K562 (cell line): ENCODE data around the gene TMED6. TPM values are rescaled to one million over a fixed set of nuclear protein-coding genes. Genes with fewer than 3 reads are reported as not detected.

Experiments
- BRF1 ChIP-seq: IDR thresholded peaks from 3 replicates; pipeline ENCODE4 v1.6.1; 2011; ENCODE audit warnings: borderline replicate concordance, mild to moderate bottlenecking; ENCODE audit not compliant: insufficient read length; ENCODE audit errors: extremely low read depth
- ETS2 ChIP-seq: IDR thresholded peaks from 2 replicates; pipeline ENCODE4 v1.6.1; 2016; ENCODE audit warnings: borderline replicate concordance, missing genetic modification characterization, mild to moderate bottlenecking, moderate library complexity, missing compliant biosample characterization; ENCODE audit not compliant: poor library complexity, severe bottlenecking
- FOXP1 ChIP-seq: sonication (generic); formaldehyde crosslinking; IDR thresholded peaks from 2 replicates; pipeline ENCODE4 v1.8.0; 2022; ENCODE audit warnings: mild to moderate bottlenecking, missing genetic modification reagents
- HLTF ChIP-seq: fragments of 450-650 bp; IDR thresholded peaks from 2 replicates; pipeline ENCODE4 v1.6.1; 2016
- JUNB ChIP-seq: fragments of 450-650 bp; formaldehyde crosslinking; conservative IDR thresholded peaks from 2 replicates; pipeline ENCODE4 v1.4.0; 2020; ENCODE audit warnings: mild to moderate bottlenecking
- NCOA1 ChIP-seq: fragments of 450-650 bp; IDR thresholded peaks from 2 replicates; pipeline ENCODE4 v1.6.1; 2016; ENCODE audit warnings: low read depth
- NFIX ChIP-seq: fragments of 250-450 bp; sonication (Bioruptor Pico); IDR thresholded peaks from 2 replicates; pipeline ENCODE4 v1.4.0; 2020; ENCODE audit warnings: low read depth, mild to moderate bottlenecking, moderate library complexity
- NR1H2 ChIP-seq: sonication (generic); formaldehyde crosslinking; IDR thresholded peaks from 2 replicates; pipeline ENCODE4 v1.4.0; 2020; ENCODE audit warnings: mild to moderate bottlenecking, missing genetic modification reagents
- OTX1 ChIP-seq: fragments of 450-650 bp; formaldehyde crosslinking; IDR thresholded peaks from 2 replicates; pipeline ENCODE4 v1.4.0; 2022; ENCODE audit warnings: mild to moderate bottlenecking
- SRSF7 ChIP-seq: fragments of 200-400 bp; formaldehyde crosslinking; optimal IDR thresholded peaks from 2 replicates; pipeline ENCODE3; 2017; ENCODE audit warnings: mild to moderate bottlenecking, low read depth, low read length
- ZBTB1 ChIP-seq: sonication (generic); formaldehyde crosslinking; IDR thresholded peaks from 2 replicates; pipeline ENCODE4 v1.8.1; 2023; ENCODE audit warnings: missing genetic modification reagents, low read depth, mild to moderate bottlenecking, borderline replicate concordance
- ZNF140 ChIP-seq: fragments of 250-450 bp; sonication (Bioruptor Pico); IDR thresholded peaks from 2 replicates; pipeline ENCODE4 v1.8.0; 2021; ENCODE audit warnings: moderate library complexity, mild to moderate bottlenecking, inconsistent platforms
- ZNF584 ChIP-seq: fragments of 200-800 bp; sonication (Bioruptor generic); IDR thresholded peaks from 2 replicates; pipeline ENCODE4 v1.6.1; 2016; ENCODE audit warnings: low read depth, mild to moderate bottlenecking, missing genetic modification characterization, missing compliant biosample characterization
- ZNF668 ChIP-seq: fragments of 250-450 bp; sonication (Bioruptor Pico); IDR thresholded peaks from 2 replicates; pipeline ENCODE4 v1.8.0; 2022; ENCODE audit warnings: mild to moderate bottlenecking, inconsistent platforms
- polyA plus RNA-seq, 8 experiments: library from polyadenylated mRNA; depleted of rRNA in 4 of 8; stranded (reverse) in 5 of 8; unstranded in 3 of 8; fragments of >200 nt; fragmentation: Nextera tagmentation in 2 of 8; fragmentation: Illumina TruSeq in 1 of 8; extraction: Ambion mirVana in 2 of 8; extraction: Trizol in 1 of 8; gene quantifications; 2 replicates each; pipeline versions ENCODE4 v1.2.1 to v1.2.3, GENCODE V29; 2011 to 2014; ENCODE audit warnings: inconsistent platforms in 1 of 8, missing spikeins in 1 of 8
- total RNA-seq, 7 experiments: library from RNA; depleted of rRNA in 6 of 7; stranded (reverse); fragments of >200 nt in 6 of 7; fragmentation: Illumina TruSeq in 2 of 7; extraction: Trizol in 2 of 7; gene quantifications; 2 replicates each; pipeline versions ENCODE4 v1.2.1 to v1.2.3, GENCODE V29; 2011 to 2021; ENCODE audit warnings: low replicate concordance in 1 of 7
- TF ChIP-seq, protein P1 (sequence below): fragments of 450-650 bp; IDR thresholded peaks from 2 replicates; pipeline ENCODE4 v1.6.1; 2018; ENCODE audit warnings: mild to moderate bottlenecking, low read depth; ENCODE audit not compliant: partially characterized antibody
- TF ChIP-seq, protein P2 (sequence below): fragments of 250-450 bp; sonication (Bioruptor Pico); IDR thresholded peaks from 2 replicates; pipeline ENCODE4 v1.9.0; 2021; ENCODE audit warnings: mild to moderate bottlenecking, inconsistent platforms
- TF ChIP-seq, protein P3 (sequence below), 2 experiments: fragments of 200-800 bp in 1 of 2; sonication (Bioruptor generic) in 1 of 2; sonication (generic) in 1 of 2; formaldehyde crosslinking in 1 of 2; IDR thresholded peaks in 1 of 2; conservative IDR thresholded peaks in 1 of 2; 2 replicates each; pipeline versions ENCODE4 v1.5.0 to v1.6.1; 2016 to 2020; ENCODE audit warnings: missing compliant biosample characterization in 1 of 2, missing genetic modification characterization in 1 of 2, missing genetic modification reagents in 1 of 2
- TF ChIP-seq, protein P4 (sequence below): sonication (generic); formaldehyde crosslinking; IDR thresholded peaks from 2 replicates; pipeline ENCODE4 v1.8.1; 2023; ENCODE audit warnings: mild to moderate bottlenecking, missing genetic modification reagents, moderate library complexity
- TF ChIP-seq, protein P5 (sequence below): fragments of 250-450 bp; sonication (Bioruptor Pico); IDR thresholded peaks from 2 replicates; pipeline ENCODE4 v1.8.0; 2021; ENCODE audit warnings: borderline replicate concordance, mild to moderate bottlenecking, moderate library complexity; ENCODE audit not compliant: poor library complexity, severe bottlenecking

The TMED6 gene
- total and polyA plus RNA-seq, 9 of the 15 experiments (the other 6 are each of a cell fraction or from before 2014, with no cell fraction given), result 0.14 to 0.45 (median 0.25) TPM; not detected in 2

DNA sequence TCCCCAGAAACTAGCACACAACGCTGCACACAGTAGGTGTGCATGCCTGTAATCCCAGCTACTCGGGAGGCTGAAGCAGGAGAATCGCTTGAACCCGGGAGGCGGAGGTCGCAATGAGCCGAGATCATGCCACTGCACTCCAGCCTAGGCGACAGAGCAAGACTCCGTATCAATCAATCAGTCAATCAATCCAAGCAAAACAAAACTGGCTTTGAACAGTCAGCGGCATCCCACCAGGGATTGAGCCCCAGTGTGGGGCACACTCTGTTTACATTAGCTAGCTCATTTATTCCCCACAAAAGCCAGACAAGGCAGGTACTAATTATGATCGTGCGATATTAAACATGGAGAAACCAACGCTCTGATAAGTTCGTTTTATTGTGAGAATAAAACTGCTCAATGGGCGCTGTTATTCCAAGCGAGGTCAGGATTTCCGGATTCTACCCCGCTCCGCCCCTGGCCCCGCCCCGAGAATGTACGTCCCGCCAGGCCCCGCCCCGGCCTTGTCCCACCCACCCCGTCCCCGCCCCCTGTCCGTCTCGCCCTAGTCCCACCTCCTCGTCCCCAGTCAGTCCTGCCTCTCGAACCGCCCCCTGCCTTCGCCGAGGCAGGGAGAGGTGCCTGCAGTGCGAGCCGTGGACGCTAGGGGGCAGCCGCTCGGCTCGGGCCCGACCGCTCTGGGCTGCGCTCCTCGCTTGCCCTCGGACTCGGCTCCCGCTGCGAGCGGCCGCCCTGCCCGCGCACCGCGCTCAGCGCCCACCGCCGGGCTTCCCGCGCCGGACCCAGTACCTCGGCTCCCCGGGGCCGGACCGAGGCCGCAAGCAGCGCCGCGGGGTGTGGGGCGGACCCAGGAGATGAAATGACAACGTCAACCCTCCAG, 40.7 kb downstream of the TMED6 start, which contains the start of gene VPS4A (continued):
- TF ChIP-seq BRF1 (no peak), ZBTB1 (no peak), NR1H2 (CRISPR knock-in tag) (no peak), ZNF668 (CRISPR knock-in tag) (no peak), ZNF584 (CRISPR knock-in tag) (no peak), ZNF140 (CRISPR knock-in tag) (no peak), FOXP1 (CRISPR knock-in tag) (peak; percentile 84; the same call in 1 of the 2 replicates), SRSF7 (no peak), NCOA1 (no peak), NFIX (CRISPR knock-in tag) (no peak), JUNB (CRISPR knock-in tag) (no peak), ETS2 (tag) (no peak), OTX1 (CRISPR knock-in tag) (no peak), HLTF (no peak)
- TF ChIP-seq, protein P1, sequence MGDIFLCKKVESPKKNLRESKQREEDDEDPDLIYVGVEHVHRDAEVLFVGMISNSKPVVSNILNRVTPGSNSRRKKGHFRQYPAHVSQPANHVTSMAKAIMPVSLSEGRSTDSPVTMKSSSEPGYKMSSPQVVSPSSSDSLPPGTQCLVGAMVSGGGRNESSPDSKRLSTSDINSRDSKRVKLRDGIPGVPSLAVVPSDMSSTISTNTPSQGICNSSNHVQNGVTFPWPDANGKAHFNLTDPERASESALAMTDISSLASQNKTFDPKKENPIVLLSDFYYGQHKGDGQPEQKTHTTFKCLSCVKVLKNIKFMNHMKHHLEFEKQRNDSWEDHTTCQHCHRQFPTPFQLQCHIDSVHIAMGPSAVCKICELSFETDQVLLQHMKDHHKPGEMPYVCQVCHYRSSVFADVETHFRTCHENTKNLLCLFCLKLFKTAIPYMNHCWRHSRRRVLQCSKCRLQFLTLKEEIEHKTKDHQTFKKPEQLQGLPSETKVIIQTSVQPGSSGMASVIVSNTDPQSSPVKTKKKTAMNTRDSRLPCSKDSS, result peak; percentile 3
- TF ChIP-seq, protein P2, sequence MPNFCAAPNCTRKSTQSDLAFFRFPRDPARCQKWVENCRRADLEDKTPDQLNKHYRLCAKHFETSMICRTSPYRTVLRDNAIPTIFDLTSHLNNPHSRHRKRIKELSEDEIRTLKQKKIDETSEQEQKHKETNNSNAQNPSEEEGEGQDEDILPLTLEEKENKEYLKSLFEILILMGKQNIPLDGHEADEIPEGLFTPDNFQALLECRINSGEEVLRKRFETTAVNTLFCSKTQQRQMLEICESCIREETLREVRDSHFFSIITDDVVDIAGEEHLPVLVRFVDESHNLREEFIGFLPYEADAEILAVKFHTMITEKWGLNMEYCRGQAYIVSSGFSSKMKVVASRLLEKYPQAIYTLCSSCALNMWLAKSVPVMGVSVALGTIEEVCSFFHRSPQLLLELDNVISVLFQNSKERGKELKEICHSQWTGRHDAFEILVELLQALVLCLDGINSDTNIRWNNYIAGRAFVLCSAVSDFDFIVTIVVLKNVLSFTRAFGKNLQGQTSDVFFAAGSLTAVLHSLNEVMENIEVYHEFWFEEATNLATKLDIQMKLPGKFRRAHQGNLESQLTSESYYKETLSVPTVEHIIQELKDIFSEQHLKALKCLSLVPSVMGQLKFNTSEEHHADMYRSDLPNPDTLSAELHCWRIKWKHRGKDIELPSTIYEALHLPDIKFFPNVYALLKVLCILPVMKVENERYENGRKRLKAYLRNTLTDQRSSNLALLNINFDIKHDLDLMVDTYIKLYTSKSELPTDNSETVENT (CRISPR knock-in tag), result peak; percentile 97
- TF ChIP-seq, protein P3, sequence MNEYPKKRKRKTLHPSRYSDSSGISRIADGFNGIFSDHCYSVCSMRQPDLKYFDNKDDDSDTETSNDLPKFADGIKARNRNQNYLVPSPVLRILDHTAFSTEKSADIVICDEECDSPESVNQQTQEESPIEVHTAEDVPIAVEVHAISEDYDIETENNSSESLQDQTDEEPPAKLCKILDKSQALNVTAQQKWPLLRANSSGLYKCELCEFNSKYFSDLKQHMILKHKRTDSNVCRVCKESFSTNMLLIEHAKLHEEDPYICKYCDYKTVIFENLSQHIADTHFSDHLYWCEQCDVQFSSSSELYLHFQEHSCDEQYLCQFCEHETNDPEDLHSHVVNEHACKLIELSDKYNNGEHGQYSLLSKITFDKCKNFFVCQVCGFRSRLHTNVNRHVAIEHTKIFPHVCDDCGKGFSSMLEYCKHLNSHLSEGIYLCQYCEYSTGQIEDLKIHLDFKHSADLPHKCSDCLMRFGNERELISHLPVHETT (CRISPR knock-in tag; conservative IDR thresholded peaks at IDR 0.05 in 1 of 2, IDR thresholded peaks at IDR 0.05 in 1 of 2), result peak in 1 of 2 experiments; percentile 55; a peak in 2 of 4 replicates
- TF ChIP-seq, protein P4, sequence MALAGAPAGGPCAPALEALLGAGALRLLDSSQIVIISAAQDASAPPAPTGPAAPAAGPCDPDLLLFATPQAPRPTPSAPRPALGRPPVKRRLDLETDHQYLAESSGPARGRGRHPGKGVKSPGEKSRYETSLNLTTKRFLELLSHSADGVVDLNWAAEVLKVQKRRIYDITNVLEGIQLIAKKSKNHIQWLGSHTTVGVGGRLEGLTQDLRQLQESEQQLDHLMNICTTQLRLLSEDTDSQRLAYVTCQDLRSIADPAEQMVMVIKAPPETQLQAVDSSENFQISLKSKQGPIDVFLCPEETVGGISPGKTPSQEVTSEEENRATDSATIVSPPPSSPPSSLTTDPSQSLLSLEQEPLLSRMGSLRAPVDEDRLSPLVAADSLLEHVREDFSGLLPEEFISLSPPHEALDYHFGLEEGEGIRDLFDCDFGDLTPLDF (CRISPR knock-in tag), result 0 out of 2 replicates have a peak, but pooled peaks have one; percentile 15
- TF ChIP-seq, protein P5, sequence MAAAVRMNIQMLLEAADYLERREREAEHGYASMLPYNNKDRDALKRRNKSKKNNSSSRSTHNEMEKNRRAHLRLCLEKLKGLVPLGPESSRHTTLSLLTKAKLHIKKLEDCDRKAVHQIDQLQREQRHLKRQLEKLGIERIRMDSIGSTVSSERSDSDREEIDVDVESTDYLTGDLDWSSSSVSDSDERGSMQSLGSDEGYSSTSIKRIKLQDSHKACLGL (CRISPR knock-in tag), result no peak
